ENCODE results near the gene PFAS.

PFAS gene

GRCh38 chr17:8310601-8311123 is 61.6 kb downstream of the PFAS start:
- no peak for DNase-seq

- DNase-seq = no peak
Measured at GRCh38 chr17:8311131-8311790, 62.2 kb downstream of the PFAS start.

- no peak for DNase-seq
Measured at GRCh38 chr17:8312251-8312650, 63.2 kb downstream of the PFAS start.

GRCh38 chr17:8312726-8313600 is 63.9 kb downstream of the PFAS start:
- DNase-seq = no peak

DNA sequence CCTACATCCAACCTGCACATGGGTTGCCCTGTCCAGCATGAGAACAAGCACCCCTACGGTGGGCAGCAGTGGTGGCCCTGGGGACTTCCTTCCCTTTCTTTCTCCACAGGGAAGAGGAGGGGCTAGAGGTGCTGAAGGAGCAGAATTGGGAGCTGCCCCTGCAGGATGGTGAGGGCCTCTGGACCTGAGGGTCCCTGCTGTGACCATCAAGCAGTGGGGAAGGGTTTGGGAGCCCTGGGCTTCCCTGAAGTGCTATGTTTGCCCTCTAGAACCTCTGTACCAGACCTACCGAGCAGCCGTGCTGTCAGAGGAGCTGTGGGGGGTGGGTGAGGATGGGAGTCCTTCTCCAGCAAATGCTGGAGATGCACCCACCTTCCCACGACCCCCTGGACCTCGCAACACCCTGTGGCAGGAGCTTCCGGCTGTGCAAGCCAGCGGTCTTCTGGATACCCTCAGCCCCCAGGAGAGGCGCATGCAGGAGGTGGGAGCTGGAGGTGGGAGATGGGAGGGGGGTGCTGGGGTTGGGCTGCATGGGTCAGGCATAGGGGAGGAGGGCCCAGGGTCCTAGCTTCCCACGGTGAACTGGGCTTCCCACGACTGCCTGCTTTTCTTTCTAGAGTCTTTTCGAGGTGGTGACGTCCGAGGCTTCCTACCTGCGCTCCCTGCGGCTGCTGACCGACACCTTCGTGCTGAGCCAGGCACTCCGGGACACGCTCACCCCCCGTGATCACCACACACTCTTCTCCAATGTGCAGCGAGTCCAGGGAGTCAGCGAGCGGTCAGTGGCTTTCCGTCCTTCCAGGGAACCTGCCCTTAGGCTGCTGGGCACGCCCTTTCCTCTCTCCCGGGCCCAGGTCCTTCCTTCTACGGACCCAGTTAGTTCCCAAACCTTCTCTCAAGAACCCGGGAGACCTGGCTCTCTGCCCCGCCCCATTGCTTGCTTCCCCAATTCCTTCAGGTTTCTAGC is 66.0 kb downstream of the PFAS start:
- DNase-seq = no peak

GRCh38 chr17:8315764-8316217 is 66.7 kb downstream of the PFAS start:
- no peak for DNase-seq

- DNase-seq = no peak
Measured at GRCh38 chr17:8318010-8318935, 69.2 kb downstream of the PFAS start.
